DOHH2 (cell line): Measurements from ENCODE around the gene ZFYVE26.

ENCODE experiments used
- H3F3A ChIP-seq: fragments of 200-600 bp; sonication (generic), shearing (Covaris generic); 2 replicates; pipeline ENCODE4 v1.6.0; 2016; ENCODE audit warnings: antibody characterized with exemption, mild to moderate bottlenecking; ENCODE audit not compliant: control insufficient read depth, insufficient read depth
- H3K27ac ChIP-seq: fragments of 200-600 bp; sonication (generic); 2 replicates; pipeline ENCODE4 v1.5.1; 2014; ENCODE audit warnings: low read depth, mild to moderate bottlenecking, low read length, moderate library complexity
- H3K27me3 ChIP-seq: fragments of 200-600 bp; sonication (generic); 2 replicates; pipeline ENCODE4 v1.6.1; 2014; ENCODE audit warnings: mild to moderate bottlenecking, low read length, mixed read lengths; ENCODE audit not compliant: control insufficient read depth
- H3K36me3 ChIP-seq: fragments of 200-600 bp; sonication (generic); 2 replicates; pipeline ENCODE4 v1.6.1; 2014; ENCODE audit warnings: mild to moderate bottlenecking, low read length, moderate library complexity, mixed read lengths; ENCODE audit not compliant: control insufficient read depth
- H3K4me1 ChIP-seq: fragments of 200-600 bp; sonication (generic); 2 replicates; pipeline ENCODE4 v1.6.1; 2014; ENCODE audit warnings: mild to moderate bottlenecking, low read length, mixed read lengths; ENCODE audit not compliant: control insufficient read depth
- H3K4me2 ChIP-seq: fragments of 200-600 bp; sonication (generic); 2 replicates; pipeline ENCODE4 v1.6.0; 2014; ENCODE audit warnings: mild to moderate bottlenecking, low read length, moderate library complexity
- H3K4me3 ChIP-seq: fragments of 200-600 bp; sonication (generic); 2 replicates; pipeline ENCODE4 v1.5.1; 2014; ENCODE audit warnings: mild to moderate bottlenecking, low read length, mixed read lengths
- H3K79me2 ChIP-seq: fragments of 200-600 bp; sonication (generic); 2 replicates; pipeline ENCODE4 v1.6.1; 2014; ENCODE audit warnings: mild to moderate bottlenecking, low read length, mixed read lengths; ENCODE audit not compliant: control insufficient read depth
- H3K9me2 ChIP-seq: fragments of 200-600 bp; sonication (generic); replicated peaks from 2 replicates; pipeline ENCODE4 v1.6.1; 2014; ENCODE audit warnings: mild to moderate bottlenecking, low read length, mixed read lengths; ENCODE audit not compliant: control insufficient read depth
- H3K9me3 ChIP-seq: fragments of 200-600 bp; sonication (generic); 2 replicates; pipeline ENCODE4 v1.6.1; 2014; ENCODE audit warnings: antibody characterized with exemption, low read length, mixed read lengths; ENCODE audit not compliant: control insufficient read depth, insufficient read depth
- H4K20me1 ChIP-seq: fragments of 200-600 bp; sonication (generic); 2 replicates; pipeline ENCODE4 v1.6.0; 2014; ENCODE audit warnings: low read depth, mild to moderate bottlenecking, antibody characterized with exemption, low read length, moderate library complexity; ENCODE audit not compliant: control insufficient read depth, insufficient read depth
- CTCF ChIP-seq: fragments of 200-600 bp; sonication (generic); IDR thresholded peaks from one replicate; pipeline ENCODE4 v1.5.1; 2014; ENCODE audit warnings: antibody characterized with exemption, mild to moderate bottlenecking, low read depth, low read length; ENCODE audit not compliant: poor library complexity, severe bottlenecking
- EZH2phosphoT487 ChIP-seq: fragments of 200-600 bp; sonication (generic); IDR thresholded peaks from 2 replicates; pipeline ENCODE4 v1.6.1; 2017; ENCODE audit warnings: borderline replicate concordance, mild to moderate bottlenecking, antibody characterized with exemption, low read length, moderate library complexity, mixed read lengths

Gene ZFYVE26

DNA sequence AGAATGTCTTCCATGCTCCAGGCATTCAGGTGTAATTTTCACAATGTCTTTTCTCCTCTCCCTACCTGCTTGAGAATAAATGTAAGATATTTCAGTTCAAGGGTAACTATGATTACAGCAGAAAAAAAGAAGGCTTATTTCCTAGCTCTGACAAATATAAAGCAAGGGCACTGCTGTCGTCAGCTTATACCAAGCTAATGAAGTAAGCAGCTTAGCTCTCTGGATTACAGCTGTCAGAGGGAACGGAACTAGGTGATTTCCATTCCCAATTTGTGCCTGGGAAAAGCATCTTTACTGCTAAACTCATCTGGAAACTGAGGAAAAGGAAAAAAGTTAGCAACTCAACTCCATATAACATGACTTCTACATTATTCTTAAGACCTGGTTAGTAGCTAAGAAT lies 56.5 kb downstream of the ZFYVE26 start:
- no peaks in the 10 kb centered on the region for H4K20me1 ChIP-seq
- no peaks in the 10 kb centered on the region for H3K79me2 ChIP-seq
- H3K27ac ChIP-seq: no peak overlapping the region
- peaks cover 36% of the 10 kb centered on the region for H3K36me3 ChIP-seq
- H3K9me2 ChIP-seq: no peaks in the 10 kb centered on the region
- no peaks in the 10 kb centered on the region for H3K27me3 ChIP-seq
- TF ChIP-seq EZH2phosphoT487 (no peak), CTCF (no peak)
- H3K9me3 ChIP-seq: no peaks in the 10 kb centered on the region
- H3F3A ChIP-seq: no peaks in the 10 kb centered on the region
- H3K4me1 ChIP-seq: no peaks in the 10 kb centered on the region
- no peak overlapping the region for H3K4me2 ChIP-seq
- no peak overlapping the region for H3K4me3 ChIP-seq

DNA sequence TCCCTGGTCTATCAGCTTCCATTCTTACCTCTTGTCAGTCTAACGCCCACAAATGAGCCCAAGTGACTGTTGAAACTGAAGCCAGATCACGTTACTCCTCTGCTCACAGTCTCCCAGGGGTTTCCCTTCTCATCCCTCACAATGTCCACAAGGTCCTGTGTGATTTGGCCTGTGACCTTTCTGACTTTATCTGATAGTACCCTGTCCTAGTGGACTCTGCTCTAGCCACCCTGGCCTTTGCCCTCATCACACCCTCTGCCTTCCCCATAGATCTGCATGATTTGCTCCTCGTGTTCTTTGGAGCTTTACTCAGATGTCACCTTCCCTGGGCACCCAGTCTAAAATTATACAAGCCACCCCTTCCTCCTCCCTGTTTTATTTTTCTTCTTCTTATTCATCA lies 59.2 kb downstream of the ZFYVE26 start:
- H3K4me2 ChIP-seq: no peak overlapping the region
- H3K9me2 ChIP-seq: no peaks in the 10 kb centered on the region
- H3K4me3 ChIP-seq: no peak overlapping the region

GRCh38 chr14:67756496-67756895 lies 59.9 kb downstream of the ZFYVE26 start:
- no peaks in the 10 kb centered on the region for H3K9me3 ChIP-seq
- no peaks in the 10 kb centered on the region for H3K4me1 ChIP-seq
- H3F3A ChIP-seq: no peaks in the 10 kb centered on the region
- H3K36me3 ChIP-seq: peaks cover 39% of the 10 kb centered on the region
- no peaks in the 10 kb centered on the region for H4K20me1 ChIP-seq
- H3K27me3 ChIP-seq: no peaks in the 10 kb centered on the region
- no peak for TF ChIP-seq EZH2phosphoT487
- no peak for TF ChIP-seq CTCF
- H3K27ac ChIP-seq: no peak overlapping the region
- H3K4me2 ChIP-seq: no peak overlapping the region
- no peak overlapping the region for H3K4me3 ChIP-seq
- no peaks in the 10 kb centered on the region for H3K79me2 ChIP-seq
- H3K9me2 ChIP-seq: no peaks in the 10 kb centered on the region

More for the DNA sequence above, 59.2 kb downstream of the ZFYVE26 start:
- no peaks in the 10 kb centered on the region for H3K79me2 ChIP-seq
- H3K36me3 ChIP-seq: peaks cover 37% of the 10 kb centered on the region
- TF ChIP-seq CTCF (no peak), EZH2phosphoT487 (no peak)
- H3F3A ChIP-seq: no peaks in the 10 kb centered on the region
- H4K20me1 ChIP-seq: no peaks in the 10 kb centered on the region
- no peaks in the 10 kb centered on the region for H3K9me3 ChIP-seq
- H3K4me1 ChIP-seq: no peaks in the 10 kb centered on the region
- H3K27me3 ChIP-seq: no peaks in the 10 kb centered on the region
- H3K27ac ChIP-seq: no peak overlapping the region
